GM12872 (cell line): ENCODE measurements around the gene TGM1.

Experiments used
- CTCF ChIP-seq: IDR thresholded peaks from 3 replicates; pipeline ENCODE4 v1.5.1; 2011; ENCODE audit warnings: low read depth, mild to moderate bottlenecking, low read length, moderate library complexity; ENCODE audit not compliant: insufficient read depth

TGM1 gene

GRCh38 chr14:24236689-24237462 is 26.1 kb downstream of the TGM1 start:
- no peak for TF ChIP-seq CTCF

GRCh38 chr14:24235804-24236688 is 26.9 kb downstream of the TGM1 start:
- TF ChIP-seq CTCF: no peak

- no peak for TF ChIP-seq CTCF
Measured at GRCh38 chr14:24234095-24235005, 28.6 kb downstream of the TGM1 start.

- TF ChIP-seq CTCF: no peak
Measured at GRCh38 chr14:24233538-24233866, 29.5 kb downstream of the TGM1 start.

GRCh38 chr14:24232645-24233537 is 30.1 kb downstream of the TGM1 start, which contains the start of gene GMPR2:
TSS of gene GMPR2 (plus strand) at chr14:24232929. CDS start at chr14:24233254, 325 bp downstream.
- TF ChIP-seq CTCF: no peak

GRCh38 chr14:24232121-24232644 is 30.8 kb downstream of the TGM1 start, which contains the start of gene NEDD8:
TSS of gene NEDD8 (minus strand) at chr14:24232367. CDS start at chr14:24232267, 100 bp downstream.
- no peak for TF ChIP-seq CTCF
